Body of pancreas (tissue), 4 donors: ENCODE data around the gene PCNX1. TPM values are rescaled to one million over a fixed set of nuclear protein-coding genes. Genes with fewer than 3 reads are reported as not detected.
"Not testable (repeated sequence)": the region's sequence is repeated elsewhere in the genome, so short reads cannot be mapped to it uniquely, and the experiment has no call there.

Experiments
- ATAC-seq: fragments of 150-250 bp; one replicate; pipeline ENCODE4 v1.9.1; 2016
- DNase-seq, 4 donors: peaks; one replicate each; pipeline ENCODE4 v3.0.0-alpha.2; 2019
- H3K27ac ChIP-seq, 4 donors: fragments of 200-600 bp; sonication (generic); 1 replicate in 3 of 4; 2 replicates in 1 of 4; pipeline versions ENCODE4 v1.5.1 to v1.6.1; 2016 to 2019; ENCODE audit warnings: mild to moderate bottlenecking in 1 of 4, mixed read lengths in 1 of 4, moderate library complexity in 1 of 4
- H3K27me3 ChIP-seq, 2 donors: fragments of 200-600 bp; sonication (generic); one replicate each; pipeline ENCODE4 v1.6.0; 2016; ENCODE audit warnings: mild to moderate bottlenecking in 1 of 2
- H3K36me3 ChIP-seq, 2 donors: fragments of 200-600 bp; sonication (generic); replicated peaks in 1 of 2; 2 replicates each; pipeline ENCODE4 v1.5.1; 2016; ENCODE audit warnings: low read depth in 2 of 2; ENCODE audit not compliant: insufficient read depth in 1 of 2
- H3K4me1 ChIP-seq: fragments of 200-600 bp; sonication (generic); one replicate; pipeline ENCODE4 v1.6.0; 2016
- H3K4me3 ChIP-seq, 2 donors: fragments of 200-600 bp; sonication (generic); 1 replicate in 1 of 2; 2 replicates in 1 of 2; pipeline ENCODE4 v1.5.1; 2016 to 2019
- H3K9me3 ChIP-seq, 3 donors: fragments of 200-600 bp; sonication (generic); 1 replicate in 2 of 3; 2 replicates in 1 of 3; pipeline ENCODE4 v1.5.1; 2016
- CTCF ChIP-seq, 7 experiments: fragments of 450-650 bp in 4 of 7; fragments of 200-600 bp in 3 of 7; sonication (generic) in 3 of 7; IDR thresholded peaks; one replicate each; pipeline ENCODE4 v1.5.1; 2016 to 2019; ENCODE audit warnings: antibody characterized with exemption in 7 of 7
- POLR2A ChIP-seq, 3 donors: fragments of 450-650 bp; IDR thresholded peaks; one replicate each; pipeline ENCODE4 v1.6.1; 2016; ENCODE audit warnings: antibody characterized with exemption in 3 of 3, mild to moderate bottlenecking in 2 of 3
- WGBS, 2 donors: methylation state at CpG; one replicate each; pipeline ENCODE4 v1.1.5; 2017; 5-methylcytosine and 5-hydroxymethylcytosine counted together
- intact Hi-C: fragments of 100-400 bp; cut with DNase I; formaldehyde crosslinking; loops from one replicate; pipeline ENCODE4 v1.15.1; 2023
- total RNA-seq, 2 donors: library from RNA; depleted of rRNA; stranded (reverse); fragments of >200 nt; gene quantifications; one replicate each; pipeline ENCODE4 v1.1.0, GENCODE V29; 2016

Gene PCNX1
- total RNA-seq, 2 donors from 2014 or later = 25.4 to 94.3 TPM

GRCh38 chr14:70934084-70934483, 26.8 kb downstream of the PCNX1 start:
- TF ChIP-seq POLR2A (IDR thresholded peaks at IDR 0.05) = no peak
- ATAC-seq (no peak), DNase-seq (no peak)
- intact Hi-C loops = no loop called here
- Histone ChIP-seq H3K36me3 (no peaks in the 10 kb centered on the region), H3K4me1 (peaks cover 13% of the 10 kb centered on the region), H3K9me3 (no peaks in the 10 kb centered on the region), H3K4me3 (no peak overlapping the region), H3K27ac (peak overlapping the region in 2 of 4 donors; percentile 20 to 47), H3K27me3 (no peaks in the 10 kb centered on the region)
- WGBS, 2 donors = 87 to 90% methylated on average over 5 of the region's 5 CpGs

DNA sequence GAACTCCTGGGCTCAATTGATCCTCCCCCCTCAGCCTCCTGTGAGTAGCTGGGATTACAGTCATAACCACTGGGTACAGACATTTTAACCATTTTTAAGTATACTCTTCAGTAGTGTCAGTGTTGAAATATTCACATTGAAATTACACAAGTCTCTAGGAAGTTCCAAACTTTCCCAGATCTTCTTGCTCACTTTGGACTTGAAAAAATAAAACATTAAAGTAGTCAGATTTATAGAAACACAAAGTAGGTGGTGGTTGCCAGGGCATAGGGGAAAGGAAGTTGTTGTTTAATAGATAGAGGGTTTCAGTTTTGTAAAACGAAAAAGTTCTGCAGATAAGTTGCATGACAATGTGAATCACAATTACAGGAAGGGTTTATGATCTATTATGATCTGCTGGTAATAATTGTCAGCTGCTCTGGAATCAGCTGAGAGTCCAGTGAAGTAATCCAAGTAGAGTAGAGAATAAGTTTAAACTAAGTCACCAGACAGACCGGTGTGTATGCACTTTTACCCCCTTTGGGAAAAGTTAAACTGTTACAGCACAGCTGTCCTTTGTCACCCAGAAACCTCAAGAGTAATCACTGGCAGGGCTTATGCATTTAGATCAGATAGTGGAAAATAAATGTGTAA, 27.4 kb downstream of the PCNX1 start:
- H3K27ac ChIP-seq = peak overlapping the region in 2 of 4 donors; percentile 20 to 47
- 0 to 3% methylated on average over 2 of the region's 2 CpGs for WGBS, 2 donors
- ATAC-seq = no peak
- H3K4me1 ChIP-seq = peaks cover 13% of the 10 kb centered on the region
- intact Hi-C loops = no loop called here
- no peak for TF ChIP-seq CTCF (IDR thresholded peaks at IDR 0.05)
- no peak for TF ChIP-seq POLR2A (IDR thresholded peaks at IDR 0.05)
- H3K36me3 ChIP-seq = no peaks in the 10 kb centered on the region
- H3K27me3 ChIP-seq = no peaks in the 10 kb centered on the region
- no peak for DNase-seq
- no peaks in the 10 kb centered on the region for H3K9me3 ChIP-seq
- no peak overlapping the region for H3K4me3 ChIP-seq

DNA sequence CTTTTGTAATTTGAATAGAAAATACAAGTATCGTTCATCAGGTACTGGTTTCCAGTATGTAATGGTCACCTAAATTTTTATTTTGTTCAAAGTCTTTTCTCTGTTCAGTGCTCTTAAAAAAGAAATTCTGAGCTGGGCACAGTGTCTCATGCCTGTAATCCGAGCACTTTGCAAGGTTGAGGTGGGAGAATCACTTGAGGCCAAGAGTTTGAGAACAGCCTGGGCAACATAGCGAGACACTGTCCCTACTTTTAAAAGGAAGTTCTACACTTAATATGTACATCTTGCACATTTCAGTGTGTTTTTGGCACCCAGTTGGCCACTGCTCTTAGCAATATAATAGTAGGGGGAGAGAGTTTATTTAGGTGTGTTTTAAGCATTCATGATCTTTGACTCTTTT, 27.9 kb downstream of the PCNX1 start:
- H3K27ac ChIP-seq = peak overlapping the region in 1 of 4 donors; percentile 47
- H3K9me3 ChIP-seq = no peaks in the 10 kb centered on the region
- no peak overlapping the region for H3K4me3 ChIP-seq
- intact Hi-C loops = no loop called here
- peaks cover 13% of the 10 kb centered on the region for H3K4me1 ChIP-seq
- WGBS, 2 donors = 47 to 49% methylated on average over 3 of the region's 3 CpGs
- DNase-seq = no peak
- no peaks in the 10 kb centered on the region for H3K36me3 ChIP-seq
- TF ChIP-seq POLR2A (IDR thresholded peaks at IDR 0.05) = no peak
- TF ChIP-seq CTCF (IDR thresholded peaks at IDR 0.05) = no peak
- no peak for ATAC-seq
- H3K27me3 ChIP-seq = no peaks in the 10 kb centered on the region

- WGBS, 2 donors = 94 to 95% methylated on average over 4 of the region's 4 CpGs
- H3K4me3 ChIP-seq, DNase-seq, H3K36me3 ChIP-seq, H3K27ac ChIP-seq, H3K4me1 ChIP-seq, intact Hi-C loops, ATAC-seq, H3K27me3 ChIP-seq: not testable (repeated sequence)
- peaks cover 0 to 13% (median 0%) of the 10 kb centered on the region in 3 donors for H3K9me3 ChIP-seq
These were observed 32.4 kb downstream of the PCNX1 start for GRCh38 chr14:70939693-70940092.

DNA sequence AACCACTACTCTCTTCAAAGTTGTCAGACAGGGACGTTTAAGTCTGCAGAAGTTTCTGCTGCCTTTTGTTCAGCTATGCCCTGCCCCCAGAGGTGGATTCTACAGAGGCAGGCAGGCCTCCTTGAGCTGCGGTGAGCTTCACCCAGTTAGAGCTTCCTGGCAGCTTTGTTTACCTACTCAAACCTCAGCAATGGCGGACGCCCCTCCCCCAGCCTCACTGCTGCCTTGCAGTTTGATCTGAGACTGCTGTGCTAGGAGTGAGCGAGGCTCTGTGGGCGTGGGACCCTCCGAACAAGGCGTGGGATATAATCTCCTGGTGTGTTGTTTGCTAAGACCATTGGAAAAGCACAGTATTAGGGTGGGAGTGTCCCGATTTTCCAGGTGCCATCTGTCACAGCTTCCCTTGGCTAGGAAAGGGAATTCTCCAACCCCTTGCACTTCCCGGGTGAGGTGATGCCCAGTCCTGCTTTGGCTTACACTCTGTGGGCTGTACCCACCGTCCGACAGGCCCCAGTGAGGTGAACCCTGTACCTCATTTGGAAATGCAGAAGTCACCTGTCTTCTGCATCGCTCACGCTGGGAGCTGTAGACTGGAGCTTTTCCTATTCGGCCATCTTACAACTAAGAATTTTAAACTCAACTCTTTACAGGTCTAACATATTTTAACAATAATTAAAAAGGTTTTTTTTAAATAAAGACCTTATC, 34.5 kb downstream of the PCNX1 start:
- 91 to 92% methylated on average over 15 of the region's 15 CpGs for WGBS, 2 donors
- H3K4me3 ChIP-seq, intact Hi-C loops, H3K27me3 ChIP-seq, H3K4me1 ChIP-seq, H3K27ac ChIP-seq, ATAC-seq, H3K36me3 ChIP-seq: not testable (repeated sequence)
- DNase-seq = peak in 3 of 4 donors; percentile 14 to 20 (median 16)
- H3K9me3 ChIP-seq = peaks cover 0 to 15% (median 0%) of the 10 kb centered on the region in 3 donors

GRCh38 chr14:70942342-70942706, 35.1 kb downstream of the PCNX1 start:
- H3K4me1 ChIP-seq = no peaks in the 10 kb centered on the region
- no peak overlapping the region for H3K27ac ChIP-seq
- ATAC-seq (no peak), DNase-seq (no peak)
- no peaks in the 10 kb centered on the region for H3K27me3 ChIP-seq
- intact Hi-C loops = no loop called here
- H3K4me3 ChIP-seq = no peak overlapping the region
- peaks cover 0 to 15% (median 0%) of the 10 kb centered on the region in 3 donors for H3K9me3 ChIP-seq
- no peak for TF ChIP-seq POLR2A (IDR thresholded peaks at IDR 0.05)
- no peak for TF ChIP-seq CTCF (IDR thresholded peaks at IDR 0.05)
- H3K36me3 ChIP-seq = no peaks in the 10 kb centered on the region

GRCh38 chr14:70942721-70943120, 35.5 kb downstream of the PCNX1 start:
- ATAC-seq, H3K27ac ChIP-seq, DNase-seq, H3K36me3 ChIP-seq, H3K4me3 ChIP-seq, H3K4me1 ChIP-seq, intact Hi-C loops, H3K27me3 ChIP-seq: not testable (repeated sequence)
- 89 to 96% methylated on average over 3 of the region's 3 CpGs for WGBS, 2 donors
- H3K9me3 ChIP-seq = peaks cover 0 to 15% (median 0%) of the 10 kb centered on the region in 3 donors
